ENCODE data around the gene TRIM2. TPM values are rescaled to one million over a fixed set of nuclear protein-coding genes. Genes with fewer than 3 reads are reported as not detected.

TRIM2 gene
- total RNA-seq, 1 donor, result 39.8 TPM

DNA sequence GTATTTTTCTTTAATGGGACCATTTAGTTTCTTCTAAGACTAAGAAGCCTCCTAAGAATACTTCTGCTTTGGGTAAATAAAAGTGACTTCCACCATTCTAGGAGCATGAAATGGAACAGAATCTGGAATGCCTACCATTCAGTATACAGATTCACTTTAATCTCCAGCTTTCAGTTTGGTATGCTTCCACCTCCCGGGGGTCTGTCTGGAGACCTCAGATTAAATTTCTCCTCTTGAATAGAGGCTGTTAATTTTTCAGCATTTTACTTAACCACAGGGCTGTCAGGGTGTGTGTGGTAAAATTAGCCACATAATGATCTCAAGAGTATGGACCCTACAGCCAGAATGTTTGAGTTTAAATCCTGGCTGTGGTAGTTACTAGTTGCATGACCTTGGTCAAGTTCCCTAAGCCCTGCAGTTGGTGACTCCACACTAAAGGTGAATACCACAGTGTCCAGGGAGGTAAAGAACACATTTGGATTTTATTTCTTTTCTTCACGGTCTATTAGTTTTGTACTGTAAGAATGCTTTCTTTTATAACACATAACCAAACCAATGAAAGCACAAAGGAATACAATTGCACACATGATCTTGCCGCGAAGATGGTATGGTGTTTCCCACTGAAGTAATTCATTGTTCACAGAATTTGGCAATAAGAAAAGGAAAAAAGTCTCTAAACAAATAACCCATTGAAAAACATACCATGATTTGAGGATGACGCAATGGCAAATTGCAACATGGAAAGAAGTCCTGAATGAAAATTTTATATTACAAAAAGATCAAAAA lies 37.3 kb upstream of the TRIM2 start:
- Histone ChIP-seq H3K9me3 (ENCODE audit: low read depth, low read length) (no peaks in the 10 kb centered on the region), H3K79me2 (ENCODE audit: insufficient read depth, low read length) (no peaks in the 10 kb centered on the region), H3K27ac (ENCODE audit: low read depth, low read length) (no peak overlapping the region), H3K4me3 (ENCODE audit: insufficient read depth, low read length) (no peak overlapping the region), H3K4me2 (ENCODE audit: insufficient read depth, low read length) (no peak overlapping the region), H2AFZ (ENCODE audit: low read length) (no peak overlapping the region), H4K20me1 (ENCODE audit: insufficient read depth, low read length) (no peaks in the 10 kb centered on the region), H3K36me3 (ENCODE audit: insufficient read depth, low read length) (no peaks in the 10 kb centered on the region), H3K27me3 (ENCODE audit: insufficient read depth, low read length) (peaks cover 79% of the 10 kb centered on the region), H3K4me1 (ENCODE audit: insufficient read depth, low read length) (peaks cover 8% of the 10 kb centered on the region)
- TF ChIP-seq, protein P1, sequence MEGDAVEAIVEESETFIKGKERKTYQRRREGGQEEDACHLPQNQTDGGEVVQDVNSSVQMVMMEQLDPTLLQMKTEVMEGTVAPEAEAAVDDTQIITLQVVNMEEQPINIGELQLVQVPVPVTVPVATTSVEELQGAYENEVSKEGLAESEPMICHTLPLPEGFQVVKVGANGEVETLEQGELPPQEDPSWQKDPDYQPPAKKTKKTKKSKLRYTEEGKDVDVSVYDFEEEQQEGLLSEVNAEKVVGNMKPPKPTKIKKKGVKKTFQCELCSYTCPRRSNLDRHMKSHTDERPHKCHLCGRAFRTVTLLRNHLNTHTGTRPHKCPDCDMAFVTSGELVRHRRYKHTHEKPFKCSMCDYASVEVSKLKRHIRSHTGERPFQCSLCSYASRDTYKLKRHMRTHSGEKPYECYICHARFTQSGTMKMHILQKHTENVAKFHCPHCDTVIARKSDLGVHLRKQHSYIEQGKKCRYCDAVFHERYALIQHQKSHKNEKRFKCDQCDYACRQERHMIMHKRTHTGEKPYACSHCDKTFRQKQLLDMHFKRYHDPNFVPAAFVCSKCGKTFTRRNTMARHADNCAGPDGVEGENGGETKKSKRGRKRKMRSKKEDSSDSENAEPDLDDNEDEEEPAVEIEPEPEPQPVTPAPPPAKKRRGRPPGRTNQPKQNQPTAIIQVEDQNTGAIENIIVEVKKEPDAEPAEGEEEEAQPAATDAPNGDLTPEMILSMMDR (IDR thresholded peaks at IDR 0.05; ENCODE audit: extremely low read depth, low read depth, low read length), result no peak
- DNase-seq (ENCODE audit: insufficient read length, low spot score, missing footprints), result no peak

DNA sequence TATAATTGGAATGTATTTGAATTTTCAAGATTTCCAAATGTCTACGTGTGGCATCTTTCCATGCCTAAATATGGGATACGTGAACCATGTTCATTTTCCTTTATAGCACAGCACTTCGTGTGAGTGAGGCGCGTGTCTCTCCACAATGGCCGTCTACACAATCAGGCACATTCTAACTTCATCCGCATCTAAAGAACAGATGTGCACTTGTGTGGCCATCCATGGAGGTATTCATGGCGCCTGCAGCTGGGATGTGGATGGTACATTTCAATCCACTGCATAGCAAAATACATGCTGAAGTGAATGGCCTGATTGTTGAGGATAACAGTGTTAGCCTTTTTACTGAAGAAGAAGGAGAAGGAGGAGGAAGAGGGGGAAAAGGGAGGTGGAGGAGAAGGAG lies 34.5 kb upstream of the TRIM2 start:
- Histone ChIP-seq H3K4me3 (ENCODE audit: insufficient read depth, low read length) (no peak overlapping the region), H3K4me2 (ENCODE audit: insufficient read depth, low read length) (no peak overlapping the region), H3K79me2 (ENCODE audit: insufficient read depth, low read length) (no peaks in the 10 kb centered on the region), H3K27ac (ENCODE audit: low read depth, low read length) (no peak overlapping the region), H3K9me3 (ENCODE audit: low read depth, low read length) (no peaks in the 10 kb centered on the region), H3K4me1 (ENCODE audit: insufficient read depth, low read length) (peaks cover 8% of the 10 kb centered on the region), H3K36me3 (ENCODE audit: insufficient read depth, low read length) (no peaks in the 10 kb centered on the region), H3K27me3 (ENCODE audit: insufficient read depth, low read length) (peaks cover 56% of the 10 kb centered on the region), H4K20me1 (ENCODE audit: insufficient read depth, low read length) (no peaks in the 10 kb centered on the region), H2AFZ (ENCODE audit: low read length) (no peak overlapping the region)
- DNase-seq (ENCODE audit: insufficient read length, low spot score, missing footprints), result no peak
- TF ChIP-seq, protein P1 (IDR thresholded peaks at IDR 0.05; ENCODE audit: extremely low read depth, low read depth, low read length), result no peak

DNA sequence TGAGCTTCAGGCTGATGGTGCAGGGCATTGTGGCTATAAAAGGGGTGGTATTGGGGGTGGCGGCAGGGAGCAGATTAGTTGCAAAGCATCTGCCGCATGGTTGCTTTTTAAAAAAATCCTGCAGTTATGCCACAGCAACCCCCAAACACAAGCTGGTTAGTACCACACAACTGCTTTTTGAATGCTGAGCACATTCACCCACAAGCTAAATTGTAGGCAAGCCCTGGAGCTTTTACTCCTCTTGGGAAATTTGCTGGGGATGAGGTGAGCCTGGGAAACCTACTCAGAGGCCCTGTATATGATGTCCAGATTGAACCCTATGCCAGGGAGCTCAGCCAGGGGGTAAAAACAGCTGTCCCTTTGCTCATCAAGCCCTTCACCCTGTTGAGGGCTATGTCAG lies 33.8 kb upstream of the TRIM2 start:
- Histone ChIP-seq H3K4me2 (ENCODE audit: insufficient read depth, low read length) (no peak overlapping the region), H3K4me1 (ENCODE audit: insufficient read depth, low read length) (peaks cover 8% of the 10 kb centered on the region), H3K27me3 (ENCODE audit: insufficient read depth, low read length) (peaks cover 50% of the 10 kb centered on the region), H3K36me3 (ENCODE audit: insufficient read depth, low read length) (no peaks in the 10 kb centered on the region), H3K79me2 (ENCODE audit: insufficient read depth, low read length) (no peaks in the 10 kb centered on the region), H3K27ac (ENCODE audit: low read depth, low read length) (no peak overlapping the region), H2AFZ (ENCODE audit: low read length) (no peak overlapping the region), H3K9me3 (ENCODE audit: low read depth, low read length) (no peaks in the 10 kb centered on the region), H3K4me3 (ENCODE audit: insufficient read depth, low read length) (no peak overlapping the region), H4K20me1 (ENCODE audit: insufficient read depth, low read length) (no peaks in the 10 kb centered on the region)
- no peak for DNase-seq (ENCODE audit: insufficient read length, low spot score, missing footprints)
- TF ChIP-seq, protein P1 (IDR thresholded peaks at IDR 0.05; ENCODE audit: extremely low read depth, low read depth, low read length), result no peak

DNA sequence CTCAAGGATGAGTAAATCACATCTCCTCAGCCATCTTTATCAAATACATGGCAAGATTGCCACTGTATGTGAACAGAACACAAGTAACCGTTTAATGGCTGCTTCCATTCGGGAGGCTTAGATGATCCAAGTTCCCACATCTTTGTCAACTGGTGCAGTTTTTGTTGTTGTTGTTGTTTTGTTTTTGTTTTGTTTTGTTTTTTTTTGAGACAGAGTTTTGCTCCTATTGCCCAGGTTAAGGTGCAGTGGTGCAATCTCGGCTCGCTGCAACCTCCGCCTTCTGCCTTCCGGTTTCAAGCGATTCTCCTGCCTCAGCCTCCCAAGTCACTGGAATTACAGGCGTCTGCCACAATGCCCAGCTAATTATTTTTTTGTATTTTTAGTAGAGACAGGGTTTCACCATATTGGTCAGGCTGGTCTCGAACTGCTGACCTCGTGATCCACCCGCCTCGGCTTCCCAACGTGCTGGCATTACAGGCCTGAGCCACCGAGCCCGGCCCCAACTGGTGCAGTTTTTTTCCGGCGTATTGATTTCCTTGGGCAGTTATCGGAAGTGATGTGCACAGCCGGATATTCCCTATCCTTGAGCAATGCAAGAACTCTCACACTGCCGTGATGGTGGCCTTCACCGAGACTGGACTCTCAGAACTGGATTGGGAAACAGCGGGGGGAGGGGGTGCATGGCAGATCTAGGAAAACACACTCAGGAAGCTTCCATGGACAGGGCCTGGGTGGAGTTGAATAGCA lies 29.2 kb upstream of the TRIM2 start:
- Histone ChIP-seq H3K9me3 (ENCODE audit: low read depth, low read length) (no peaks in the 10 kb centered on the region), H4K20me1 (ENCODE audit: insufficient read depth, low read length) (no peaks in the 10 kb centered on the region), H3K4me1 (ENCODE audit: insufficient read depth, low read length) (no peaks in the 10 kb centered on the region), H3K27ac (ENCODE audit: low read depth, low read length) (no peak overlapping the region), H3K4me2 (ENCODE audit: insufficient read depth, low read length) (no peak overlapping the region), H3K27me3 (ENCODE audit: insufficient read depth, low read length) (peaks cover 13% of the 10 kb centered on the region), H3K4me3 (ENCODE audit: insufficient read depth, low read length) (no peak overlapping the region), H3K79me2 (ENCODE audit: insufficient read depth, low read length) (no peaks in the 10 kb centered on the region), H3K36me3 (ENCODE audit: insufficient read depth, low read length) (no peaks in the 10 kb centered on the region), H2AFZ (ENCODE audit: low read length) (no peak overlapping the region)
- DNase-seq (ENCODE audit: insufficient read length, low spot score, missing footprints), result no peak
- TF ChIP-seq, protein P1 (IDR thresholded peaks at IDR 0.05; ENCODE audit: extremely low read depth, low read depth, low read length), result no peak
